Trophoblast cell (in vitro differentiated cells and primary cell): ENCODE measurements around the gene BDH2.

ENCODE experiments used
- DNase-seq, 2 donors: peaks; one replicate each; pipeline ENCODE4 v3.0.0-alpha.2; 2016
- H2AFZ ChIP-seq: 2 replicates; pipeline ENCODE4 v1.6.1; 2013; ENCODE audit warnings: low read length, moderate library complexity, mild to moderate bottlenecking; ENCODE audit not compliant: insufficient read depth, poor library complexity
- H2AK5ac ChIP-seq: 2 replicates; pipeline ENCODE4 v1.6.1; 2013; ENCODE audit warnings: mild to moderate bottlenecking, low read length
- H2BK120ac ChIP-seq: 2 replicates; pipeline ENCODE4 v1.6.1; 2013; ENCODE audit warnings: low read length, mild to moderate bottlenecking, moderate library complexity; ENCODE audit not compliant: insufficient read depth, poor library complexity
- H2BK12ac ChIP-seq: 2 replicates; pipeline ENCODE4 v1.6.1; 2013; ENCODE audit warnings: mild to moderate bottlenecking, low read length, moderate library complexity
- H2BK5ac ChIP-seq: 2 replicates; pipeline ENCODE4 v1.6.1; 2013; ENCODE audit warnings: low read length, low read depth, moderate library complexity, mild to moderate bottlenecking; ENCODE audit not compliant: poor library complexity
- H3K14ac ChIP-seq: 2 replicates; pipeline ENCODE4 v1.6.1; 2013; ENCODE audit warnings: mild to moderate bottlenecking, low read length
- H3K18ac ChIP-seq: 2 replicates; pipeline ENCODE4 v1.6.1; 2013; ENCODE audit warnings: mild to moderate bottlenecking, low read length
- H3K23ac ChIP-seq: 2 replicates; pipeline ENCODE4 v1.6.1; 2013; ENCODE audit warnings: low read length
- H3K27ac ChIP-seq: 2 replicates; pipeline ENCODE4 v1.5.1; 2013; ENCODE audit warnings: low read depth, mild to moderate bottlenecking, inconsistent platforms, low read length, moderate library complexity
- H3K27me3 ChIP-seq: 2 replicates; pipeline ENCODE4 v1.6.1; 2013; ENCODE audit warnings: inconsistent platforms, mild to moderate bottlenecking, low read length, moderate library complexity; ENCODE audit not compliant: insufficient read depth
- H3K36me3 ChIP-seq, 2 experiments: 1 replicate in 1 of 2; 2 replicates in 1 of 2; pipeline ENCODE4 v1.6.1; 2013; ENCODE audit warnings: low read length in 2 of 2, mild to moderate bottlenecking in 2 of 2, moderate library complexity in 1 of 2; ENCODE audit not compliant: insufficient read depth in 2 of 2, control insufficient read depth in 1 of 2
- H3K4ac ChIP-seq: 2 replicates; pipeline ENCODE4 v1.6.1; 2013; ENCODE audit warnings: low read depth, mild to moderate bottlenecking, low read length, moderate library complexity
- H3K4me1 ChIP-seq, 2 experiments: 1 replicate in 1 of 2; 2 replicates in 1 of 2; pipeline ENCODE4 v1.6.1; 2013; ENCODE audit warnings: low read length in 2 of 2, mild to moderate bottlenecking in 2 of 2, moderate library complexity in 1 of 2; ENCODE audit not compliant: insufficient read depth in 2 of 2, control insufficient read depth in 1 of 2
- H3K4me2 ChIP-seq: 2 replicates; pipeline ENCODE4 v1.6.1; 2013; ENCODE audit warnings: inconsistent platforms, mild to moderate bottlenecking, low read length, moderate library complexity
- H3K4me3 ChIP-seq: 2 replicates; pipeline ENCODE4 v1.5.1; 2013; ENCODE audit warnings: mild to moderate bottlenecking, low read depth, low read length, inconsistent platforms
- H3K79me1 ChIP-seq: one replicate; pipeline ENCODE4 v1.6.1; 2013; ENCODE audit warnings: low read length
- H3K79me2 ChIP-seq: 2 replicates; pipeline ENCODE4 v1.6.1; 2013; ENCODE audit warnings: low read length, mild to moderate bottlenecking; ENCODE audit not compliant: control insufficient read depth, insufficient read depth, poor library complexity
- H3K9ac ChIP-seq: 2 replicates; pipeline ENCODE4 v1.6.1; 2013; ENCODE audit warnings: mild to moderate bottlenecking, low read length
- H3K9me3 ChIP-seq: 2 replicates; pipeline ENCODE4 v1.6.1; 2013; ENCODE audit warnings: low read depth, mild to moderate bottlenecking, control low read depth, inconsistent platforms, low read length; ENCODE audit not compliant: insufficient read depth
- H4K12ac ChIP-seq: 2 replicates; pipeline ENCODE4 v1.6.1; 2013; ENCODE audit warnings: low read depth, mild to moderate bottlenecking, low read length, moderate library complexity
- H4K8ac ChIP-seq: 2 replicates; pipeline ENCODE4 v1.6.1; 2013; ENCODE audit warnings: low read depth, mild to moderate bottlenecking, low read length, moderate library complexity
- H4K91ac ChIP-seq: one replicate; pipeline ENCODE4 v1.6.1; 2013; ENCODE audit warnings: low read depth, mild to moderate bottlenecking, low read length, moderate library complexity
- WGBS: extraction: QIAGEN DNeasy Blood & Tissue Kit; methylation state at CpG from one replicate; pipeline ENCODE4 v1.1.7; 2013; ENCODE audit warnings: missing lambda C conversion rate; ENCODE audit not compliant: insufficient read length, insufficient coverage; ENCODE audit errors: extremely low coverage; 5-methylcytosine and 5-hydroxymethylcytosine counted together

The BDH2 gene

GRCh38 chr4:103075894-103076746 lies 23.5 kb downstream of the BDH2 start:
- Histone ChIP-seq H4K12ac (peak overlapping the region; percentile 93), H2BK5ac (no peak overlapping the region)
- WGBS: no CpG with 5 or more reads among the region's 82 CpGs

GRCh38 chr4:103075435-103075893 lies 24.2 kb downstream of the BDH2 start:
- Histone ChIP-seq H3K14ac (no peak overlapping the region), H3K4me2 (peak overlapping the region; percentile 95), H3K9me3 (no peaks in the 10 kb centered on the region), H3K4me1 (no peaks in the 10 kb centered on the region), H3K9ac (no peak overlapping the region), H3K4ac (no peak overlapping the region), H3K79me2 (peaks cover 6% of the 10 kb centered on the region), H2BK120ac (no peak overlapping the region), H3K36me3 (peaks cover 0 to 2% of the 10 kb centered on the region in 2 experiments), H3K4me3 (no peak overlapping the region), H2AK5ac (no peak overlapping the region), H4K91ac (no peak overlapping the region), H3K18ac (no peak overlapping the region), H4K8ac (no peak overlapping the region), H3K79me1 (peaks cover 5% of the 10 kb centered on the region), H2BK5ac (no peak overlapping the region), H2BK12ac (no peak overlapping the region), H2AFZ (no peak overlapping the region), H3K23ac (no peak overlapping the region), H3K27me3 (no peaks in the 10 kb centered on the region), H4K12ac (no peak overlapping the region), H3K27ac (no peak overlapping the region)
- DNase-seq: no peak
- WGBS: no CpG with 5 or more reads among the region's 4 CpGs

More at GRCh38 chr4:103075894-103076746, 23.5 kb downstream of the BDH2 start:
- Histone ChIP-seq H3K4me1 (no peaks in the 10 kb centered on the region), H3K23ac (no peak overlapping the region), H3K14ac (peak overlapping the region; percentile 90), H3K36me3 (peaks cover 0 to 2% of the 10 kb centered on the region in 2 experiments), H3K9ac (peak overlapping the region; percentile 79), H3K79me2 (peaks cover 6% of the 10 kb centered on the region), H3K4ac (no peak overlapping the region), H2BK12ac (no peak overlapping the region), H2BK120ac (peak overlapping the region; percentile 86), H2AK5ac (no peak overlapping the region), H3K18ac (peak overlapping the region; percentile 91), H3K27me3 (no peaks in the 10 kb centered on the region), H4K91ac (peak overlapping the region; percentile 36), H2AFZ (peak overlapping the region; percentile 95), H3K9me3 (no peaks in the 10 kb centered on the region), H4K8ac (peak overlapping the region; percentile 97), H3K79me1 (peaks cover 5% of the 10 kb centered on the region), H3K27ac (no peak overlapping the region), H3K4me2 (peak overlapping the region; percentile 95), H3K4me3 (peak overlapping the region; percentile 85)
- peak; percentile 17 to 52 for DNase-seq

GRCh38 chr4:103074744-103075434 lies 24.7 kb downstream of the BDH2 start:
- no peak overlapping the region for H2BK120ac ChIP-seq
- no peak overlapping the region for H3K4me3 ChIP-seq
- H3K27me3 ChIP-seq: no peaks in the 10 kb centered on the region
- no peak overlapping the region for H4K8ac ChIP-seq
- no peak overlapping the region for H4K12ac ChIP-seq
- no peak overlapping the region for H3K14ac ChIP-seq
- no peak overlapping the region for H2BK12ac ChIP-seq
- peaks cover 5% of the 10 kb centered on the region for H3K79me1 ChIP-seq
- no peak overlapping the region for H3K23ac ChIP-seq
- no CpG with 5 or more reads among the region's 9 CpGs for WGBS
- H3K36me3 ChIP-seq: peaks cover 0 to 2% of the 10 kb centered on the region in 2 experiments
- H3K18ac ChIP-seq: no peak overlapping the region
- no peak overlapping the region for H2BK5ac ChIP-seq
- no peaks in the 10 kb centered on the region for H3K9me3 ChIP-seq
- H4K91ac ChIP-seq: no peak overlapping the region
- DNase-seq: peak in 1 of 2 donors; percentile 12
- H3K4ac ChIP-seq: no peak overlapping the region
- no peak overlapping the region for H2AK5ac ChIP-seq
- no peak overlapping the region for H3K4me2 ChIP-seq
- no peak overlapping the region for H3K9ac ChIP-seq
- H2AFZ ChIP-seq: no peak overlapping the region
- peaks cover 6% of the 10 kb centered on the region for H3K79me2 ChIP-seq
- H3K27ac ChIP-seq: no peak overlapping the region
- H3K4me1 ChIP-seq: no peaks in the 10 kb centered on the region

GRCh38 chr4:103073792-103074438 lies 25.7 kb downstream of the BDH2 start:
- Histone ChIP-seq H3K18ac (no peak overlapping the region), H3K27me3 (no peaks in the 10 kb centered on the region), H3K36me3 (no peaks in the 10 kb centered on the region), H3K4me1 (no peaks in the 10 kb centered on the region), H3K23ac (no peak overlapping the region), H2AK5ac (no peak overlapping the region), H2AFZ (no peak overlapping the region), H3K79me1 (peaks cover 5% of the 10 kb centered on the region), H2BK12ac (no peak overlapping the region), H3K9me3 (no peaks in the 10 kb centered on the region), H3K14ac (no peak overlapping the region), H4K8ac (no peak overlapping the region), H3K27ac (no peak overlapping the region), H3K4ac (no peak overlapping the region), H2BK5ac (no peak overlapping the region), H2BK120ac (no peak overlapping the region), H3K4me3 (no peak overlapping the region), H3K4me2 (no peak overlapping the region), H4K12ac (no peak overlapping the region), H3K9ac (no peak overlapping the region), H3K79me2 (peaks cover 6% of the 10 kb centered on the region), H4K91ac (no peak overlapping the region)
- no peak for DNase-seq
- no CpG with 5 or more reads among the region's 2 CpGs for WGBS
